Measurements from ENCODE around the gene CLCN6. TPM values are rescaled to one million over a fixed set of nuclear protein-coding genes. Genes with fewer than 3 reads are reported as not detected.

The CLCN6 gene
- total RNA-seq, 2 donors from 2014 or later, result 14.8 to 16.6 TPM

- ATAC-seq (no peak), DNase-seq (ENCODE audit: low spot score in 2 of 2) (no peak)
- no peaks in the 10 kb centered on the region for H3K9me3 Mint-ChIP-seq
- H3K36me3 Mint-ChIP-seq, result peaks cover 5 to 9% of the 10 kb centered on the region in 2 donors
- H3K27ac Mint-ChIP-seq, result no peak overlapping the region
These were observed 29.6 kb downstream of the CLCN6 start for GRCh38 chr1:11835441-11836225.

GRCh38 chr1:11836955-11837766 is 31.2 kb downstream of the CLCN6 start:
- DNase-seq (ENCODE audit: low spot score in 2 of 2), result no peak
- ATAC-seq, result no peak
- H3K27ac Mint-ChIP-seq, result no peak overlapping the region
- peaks cover 5 to 9% of the 10 kb centered on the region in 2 donors for H3K36me3 Mint-ChIP-seq
- H3K9me3 Mint-ChIP-seq, result no peaks in the 10 kb centered on the region

GRCh38 chr1:11837767-11838348 is 31.9 kb downstream of the CLCN6 start:
- Mint-ChIP-seq H3K27ac (no peak overlapping the region), H3K36me3 (peaks cover 5 to 9% of the 10 kb centered on the region in 2 donors), H3K9me3 (no peaks in the 10 kb centered on the region)
- DNase-seq (ENCODE audit: low spot score in 2 of 2) (no peak), ATAC-seq (peak in 1 of 2 donors; percentile 5)

GRCh38 chr1:11838349-11839272 is 32.6 kb downstream of the CLCN6 start:
- Mint-ChIP-seq H3K9me3 (no peaks in the 10 kb centered on the region), H3K27ac (no peak overlapping the region), H3K36me3 (peaks cover 5 to 9% of the 10 kb centered on the region in 2 donors)
- DNase-seq (ENCODE audit: low spot score in 2 of 2), result peak; percentile 65 to 77
- ATAC-seq, result peak; percentile 89 to 91

- no peak overlapping the region for H3K27ac Mint-ChIP-seq
- ATAC-seq, result no peak
- peaks cover 4 to 5% of the 10 kb centered on the region in 2 donors for H3K36me3 Mint-ChIP-seq
- DNase-seq (ENCODE audit: low spot score in 2 of 2), result no peak
- no peaks in the 10 kb centered on the region for H3K9me3 Mint-ChIP-seq
These were observed 34.0 kb downstream of the CLCN6 start for GRCh38 chr1:11839727-11840705.

- no peaks in the 10 kb centered on the region for H3K9me3 Mint-ChIP-seq
- ATAC-seq (no peak), DNase-seq (ENCODE audit: low spot score in 2 of 2) (no peak)
- H3K27ac Mint-ChIP-seq, result no peak overlapping the region
- H3K36me3 Mint-ChIP-seq, result peaks cover 4 to 5% of the 10 kb centered on the region in 2 donors
These were observed 35.5 kb downstream of the CLCN6 start for GRCh38 chr1:11841245-11842153.

GRCh38 chr1:11842154-11843041 is 36.4 kb downstream of the CLCN6 start:
- no peak for ATAC-seq
- H3K9me3 Mint-ChIP-seq, result no peaks in the 10 kb centered on the region
- peaks cover 4 to 5% of the 10 kb centered on the region in 2 donors for H3K36me3 Mint-ChIP-seq
- DNase-seq (ENCODE audit: low spot score in 2 of 2), result no peak
- H3K27ac Mint-ChIP-seq, result no peak overlapping the region

GRCh38 chr1:11845641-11846335 is 39.8 kb downstream of the CLCN6 start:
- H3K36me3 Mint-ChIP-seq, result no peaks in the 10 kb centered on the region
- ATAC-seq (no peak), DNase-seq (ENCODE audit: low spot score in 2 of 2) (no peak)
- no peaks in the 10 kb centered on the region for H3K9me3 Mint-ChIP-seq
- no peak overlapping the region for H3K27ac Mint-ChIP-seq

GRCh38 chr1:11847667-11848372 is 41.8 kb downstream of the CLCN6 start, which contains the start of gene NPPA:
NPPA (minus strand) TSS chr1:11847783; CDS start chr1:11847684, 99 bp downstream.
- no peak for DNase-seq (ENCODE audit: low spot score in 2 of 2)
- ATAC-seq, result no peak
- peak within 1 kb of the TSS; percentile 17 to 84 for H3K27ac Mint-ChIP-seq
- H3K9me3 Mint-ChIP-seq, result no peaks in the 10 kb centered on the region
- no peaks in the 10 kb centered on the region for H3K36me3 Mint-ChIP-seq

GRCh38 chr1:11848373-11848700 is 42.3 kb downstream of the CLCN6 start:
- DNase-seq (ENCODE audit: low spot score in 2 of 2), result no peak
- no peaks in the 10 kb centered on the region for H3K9me3 Mint-ChIP-seq
- no peaks in the 10 kb centered on the region for H3K36me3 Mint-ChIP-seq
- no peak for ATAC-seq
- H3K27ac Mint-ChIP-seq, result peak overlapping the region; percentile 17 to 84

GRCh38 chr1:11850156-11850555 is 44.2 kb downstream of the CLCN6 start:
- no peaks in the 10 kb centered on the region for H3K9me3 Mint-ChIP-seq
- no peak overlapping the region for H3K27ac Mint-ChIP-seq
- H3K36me3 Mint-ChIP-seq, result no peaks in the 10 kb centered on the region
- DNase-seq (ENCODE audit: low spot score in 2 of 2), result no peak
- ATAC-seq, result no peak

- Mint-ChIP-seq H3K9me3 (no peaks in the 10 kb centered on the region), H3K27ac (no peak overlapping the region), H3K36me3 (no peaks in the 10 kb centered on the region)
- DNase-seq (ENCODE audit: low spot score in 2 of 2) (no peak), ATAC-seq (peak in 1 of 2 donors; percentile 14)
These were observed 45.2 kb downstream of the CLCN6 start for GRCh38 chr1:11851180-11851579.

GRCh38 chr1:11854519-11854918 is 48.5 kb downstream of the CLCN6 start:
- Mint-ChIP-seq H3K9me3 (no peaks in the 10 kb centered on the region), H3K36me3 (peaks cover 0 to 1% of the 10 kb centered on the region in 2 donors), H3K27ac (peak overlapping the region in 1 of 2 donors; percentile 72)
- no peak for DNase-seq (ENCODE audit: low spot score in 2 of 2)
- no peak for ATAC-seq

Measured in activated naive CD4-positive, alpha-beta T cell treated with anti-CD3 and anti-CD28 coated beads, Interleukin-2, amount 50 U/mL, for 72 hours (primary cell).